Activated CD8-positive, alpha-beta T cell treated with anti-CD3 and anti-CD28 coated beads, Interleukin-2, amount 10 ng/mL, durations not matched to agents 7 days and 5 days (primary cell): Measurements from ENCODE around the gene CACNA1G. TPM values are rescaled to one million over a fixed set of nuclear protein-coding genes. Genes with fewer than 3 reads are reported as not detected.

Experiments used
- ATAC-seq: fragments of 150-1000 bp; cut with Tn5 transposase; one replicate; pipeline ENCODE4 v1.10.0; 2021; ENCODE audit warnings: moderate library complexity
- CTCF ChIA-PET: fragments of 350-600 bp; sonication (Branson Sonifier 250); formaldehyde crosslinking; loops from one replicate; lab custom pipeline; 2021; ENCODE audit warnings: antibody characterized with exemption; lab: Charles Lee
- POLR2A ChIA-PET: fragments of 350-600 bp; sonication (Branson Sonifier 250); formaldehyde crosslinking; loops from one replicate; lab custom pipeline; 2021; ENCODE audit warnings: antibody characterized with exemption; lab: Charles Lee
- DNase-seq: peaks from one replicate; pipeline ENCODE4 v3.0.0-alpha.2; 2020
- H3K27ac Mint-ChIP-seq: one replicate; pipeline ENCODE4 v1.8.0; 2021; ENCODE audit warnings: mild to moderate bottlenecking, mixed read lengths
- H3K27me3 Mint-ChIP-seq: one replicate; pipeline ENCODE4 v1.8.0; 2021; ENCODE audit warnings: low read depth, mixed read lengths
- H3K36me3 Mint-ChIP-seq: one replicate; pipeline ENCODE4 v1.8.0; 2021; ENCODE audit warnings: low read depth, mixed read lengths
- H3K4me1 Mint-ChIP-seq: one replicate; pipeline ENCODE4 v1.8.0; 2021; ENCODE audit warnings: low read depth, mixed read lengths
- H3K4me3 Mint-ChIP-seq: one replicate; pipeline ENCODE4 v1.8.0; 2021; ENCODE audit warnings: mild to moderate bottlenecking, mixed read lengths
- H3K9me3 Mint-ChIP-seq: one replicate; pipeline ENCODE4 v1.8.0; 2022; ENCODE audit warnings: mixed read lengths; ENCODE audit not compliant: insufficient read depth
- total RNA-seq, 2 experiments: library from RNA; stranded (reverse); gene quantifications; one replicate each; pipeline ENCODE4 v1.2.3, GENCODE V29; 2021

CACNA1G gene
- total RNA-seq, 2 experiments from 2014 or later: not detected

- Mint-ChIP-seq H3K36me3 (no peaks in the 10 kb centered on the region), H3K9me3 (no peaks in the 10 kb centered on the region), H3K27me3 (peaks cover 22% of the 10 kb centered on the region), H3K27ac (no peak overlapping the region), H3K4me1 (no peaks in the 10 kb centered on the region), H3K4me3 (no peak overlapping the region)
- DNase-seq: no peak
- ChIA-PET CTCF (interaction anchor here (1.4 to 4.2 kb wide), 2 partner anchors 9 to 11 kb away, joined by 4 to 23 read pairs; no protein-coding TSS in a partner anchor), POLR2A (no interaction called here)
- no peak for ATAC-seq
These were observed 80.3 kb downstream of the CACNA1G start for GRCh38 chr17:50640686-50641351.

- no peaks in the 10 kb centered on the region for H3K4me1 Mint-ChIP-seq
- peaks cover 20% of the 10 kb centered on the region for H3K27me3 Mint-ChIP-seq
- no peak overlapping the region for H3K27ac Mint-ChIP-seq
- ChIA-PET POLR2A (no interaction called here), CTCF (interaction anchor here (1.4 to 4.2 kb wide), 2 partner anchors 9 to 11 kb away, joined by 4 to 23 read pairs; no protein-coding TSS in a partner anchor)
- H3K4me3 Mint-ChIP-seq: no peak overlapping the region
- no peaks in the 10 kb centered on the region for H3K9me3 Mint-ChIP-seq
- ATAC-seq: no peak
- H3K36me3 Mint-ChIP-seq: no peaks in the 10 kb centered on the region
- DNase-seq: no peak
These were observed 80.8 kb downstream of the CACNA1G start for GRCh38 chr17:50641357-50641756.

- ATAC-seq: no peak
- H3K36me3 Mint-ChIP-seq: no peaks in the 10 kb centered on the region
- no peaks in the 10 kb centered on the region for H3K9me3 Mint-ChIP-seq
- no peak overlapping the region for H3K4me3 Mint-ChIP-seq
- POLR2A ChIA-PET: no interaction called here
- no peak overlapping the region for H3K27ac Mint-ChIP-seq
- H3K27me3 Mint-ChIP-seq: peaks cover 17% of the 10 kb centered on the region
- H3K4me1 Mint-ChIP-seq: no peaks in the 10 kb centered on the region
- no peak for DNase-seq
- CTCF ChIA-PET: no interaction called here
These were observed 81.7 kb downstream of the CACNA1G start for GRCh38 chr17:50642071-50642721.

- DNase-seq (no peak), ATAC-seq (no peak)
- Mint-ChIP-seq H3K4me3 (no peak overlapping the region), H3K27me3 (peaks cover 16% of the 10 kb centered on the region), H3K27ac (no peak overlapping the region), H3K36me3 (no peaks in the 10 kb centered on the region), H3K9me3 (no peaks in the 10 kb centered on the region), H3K4me1 (no peaks in the 10 kb centered on the region)
- POLR2A ChIA-PET: no interaction called here
- CTCF ChIA-PET: no interaction called here
These were observed 82.5 kb downstream of the CACNA1G start for GRCh38 chr17:50642722-50643656.

- ChIA-PET POLR2A (no interaction called here), CTCF (no interaction called here)
- Mint-ChIP-seq H3K4me1 (no peaks in the 10 kb centered on the region), H3K4me3 (no peak overlapping the region), H3K36me3 (no peaks in the 10 kb centered on the region), H3K27ac (no peak overlapping the region), H3K9me3 (no peaks in the 10 kb centered on the region), H3K27me3 (peaks cover 17% of the 10 kb centered on the region)
- DNase-seq (no peak), ATAC-seq (no peak)
These were observed 85.5 kb downstream of the CACNA1G start for GRCh38 chr17:50645748-50646682.

- Mint-ChIP-seq H3K27ac (no peak overlapping the region), H3K4me1 (no peaks in the 10 kb centered on the region), H3K9me3 (no peaks in the 10 kb centered on the region), H3K36me3 (no peaks in the 10 kb centered on the region), H3K4me3 (no peak overlapping the region), H3K27me3 (peaks cover 17% of the 10 kb centered on the region)
- CTCF ChIA-PET: no interaction called here
- ATAC-seq: no peak
- POLR2A ChIA-PET: no interaction called here
- no peak for DNase-seq
These were observed 86.7 kb downstream of the CACNA1G start for GRCh38 chr17:50647187-50647586.

- H3K36me3 Mint-ChIP-seq: no peaks in the 10 kb centered on the region
- POLR2A ChIA-PET: no interaction called here
- H3K27me3 Mint-ChIP-seq: peaks cover 20% of the 10 kb centered on the region
These were observed 88.8 kb downstream of the CACNA1G start for GRCh38 chr17:50649042-50649908.

GRCh38 chr17:50651661-50652060, 91.1 kb downstream of the CACNA1G start:
- Mint-ChIP-seq H3K27ac (no peak overlapping the region), H3K9me3 (no peaks in the 10 kb centered on the region), H3K27me3 (peaks cover 16% of the 10 kb centered on the region), H3K4me3 (no peak overlapping the region), H3K4me1 (no peaks in the 10 kb centered on the region), H3K36me3 (no peaks in the 10 kb centered on the region)
- ChIA-PET CTCF (interaction anchor here (0.6 to 2.2 kb wide), 5 partner anchors 10 to 422 kb away, joined by 3 to 8 read pairs (median 3); no protein-coding TSS in a partner anchor), POLR2A (no interaction called here)
- no peak for ATAC-seq
- no peak for DNase-seq

More at GRCh38 chr17:50649042-50649908, 88.8 kb downstream of the CACNA1G start:
- DNase-seq (no peak), ATAC-seq (no peak)
- no peaks in the 10 kb centered on the region for H3K9me3 Mint-ChIP-seq
- H3K27ac Mint-ChIP-seq: no peak overlapping the region
- no peaks in the 10 kb centered on the region for H3K4me1 Mint-ChIP-seq
- CTCF ChIA-PET: interaction anchor here (1.1 to 1.2 kb wide), 3 partner anchors 8 to 170 kb away, joined by 3 to 4 read pairs (median 3); partner anchors contain the start of gene RSAD1
- no peak overlapping the region for H3K4me3 Mint-ChIP-seq

- Mint-ChIP-seq H3K36me3 (no peaks in the 10 kb centered on the region), H3K4me3 (no peak overlapping the region), H3K4me1 (no peaks in the 10 kb centered on the region), H3K27me3 (peaks cover 12% of the 10 kb centered on the region), H3K9me3 (no peaks in the 10 kb centered on the region), H3K27ac (no peak overlapping the region)
- POLR2A ChIA-PET: no interaction called here
- ATAC-seq: no peak
- CTCF ChIA-PET: no interaction called here
- no peak for DNase-seq
These were observed 93.2 kb downstream of the CACNA1G start for GRCh38 chr17:50653738-50654137.

- CTCF ChIA-PET: no interaction called here
- POLR2A ChIA-PET: no interaction called here
- no peaks in the 10 kb centered on the region for H3K36me3 Mint-ChIP-seq
These were observed 96.0 kb downstream of the CACNA1G start for GRCh38 chr17:50656509-50656908.

More at GRCh38 chr17:50656509-50656908, 96.0 kb downstream of the CACNA1G start:
- Mint-ChIP-seq H3K27me3 (peaks cover 8% of the 10 kb centered on the region), H3K4me3 (no peak overlapping the region), H3K4me1 (peaks cover 6% of the 10 kb centered on the region), H3K27ac (no peak overlapping the region), H3K9me3 (no peaks in the 10 kb centered on the region)
- no peak for DNase-seq
- ATAC-seq: no peak
